Small intestine (tissue), 7 donors: ENCODE results near the gene PLA2G10. TPM values are rescaled to one million over a fixed set of nuclear protein-coding genes. Genes with fewer than 3 reads are reported as not detected.
"Not testable (repeated sequence)": the region's sequence is repeated elsewhere in the genome, so short reads cannot be mapped to it uniquely, and the experiment has no call there.

Source experiments
- DNase-seq, 2 donors: peaks; one replicate each; pipeline versions ENCODE4 v3.0.0 to v3.0.0-alpha.2; 2013
- FAIRE-seq: peaks from 2 replicates; lab custom pipeline; 2012; peaks lifted over from hg19 to GRCh38; lab: Jason Lieb, UNC
- H3K27ac ChIP-seq, 3 donors: one replicate each; pipeline ENCODE4 v1.5.1; 2013; ENCODE audit warnings: low read length in 2 of 3, mild to moderate bottlenecking in 2 of 3, control low read depth in 1 of 3, inconsistent platforms in 1 of 3, low read depth in 1 of 3, moderate library complexity in 1 of 3
- H3K27me3 ChIP-seq, 3 donors: one replicate each; pipeline ENCODE4 v1.6.1; 2013; ENCODE audit warnings: low read length in 3 of 3, inconsistent platforms in 1 of 3; ENCODE audit not compliant: control insufficient read depth in 3 of 3, insufficient read depth in 3 of 3
- H3K36me3 ChIP-seq, 3 donors: one replicate each; pipeline ENCODE4 v1.6.1; 2013; ENCODE audit warnings: low read length in 3 of 3, inconsistent platforms in 1 of 3, low read depth in 1 of 3, mild to moderate bottlenecking in 1 of 3, moderate library complexity in 1 of 3; ENCODE audit not compliant: control insufficient read depth in 3 of 3, insufficient read depth in 2 of 3
- H3K4me1 ChIP-seq, 3 donors: one replicate each; pipeline ENCODE4 v1.6.1; 2013; ENCODE audit warnings: low read length in 2 of 3, inconsistent platforms in 1 of 3, low read depth in 1 of 3, mild to moderate bottlenecking in 1 of 3, moderate library complexity in 1 of 3; ENCODE audit not compliant: control insufficient read depth in 3 of 3, insufficient read depth in 2 of 3
- H3K4me3 ChIP-seq, 3 donors: one replicate each; pipeline ENCODE4 v1.5.1; 2013; ENCODE audit warnings: low read length in 3 of 3, control low read depth in 1 of 3, inconsistent platforms in 1 of 3, low read depth in 1 of 3, mild to moderate bottlenecking in 1 of 3, moderate library complexity in 1 of 3
- H3K9me3 ChIP-seq, 2 donors: one replicate each; pipeline ENCODE4 v1.6.1; 2013; ENCODE audit warnings: low read depth in 1 of 2, low read length in 1 of 2; ENCODE audit not compliant: control insufficient read depth in 2 of 2, insufficient read depth in 1 of 2
- WGBS, 3 donors: extraction: QIAGEN DNeasy Blood & Tissue Kit; methylation state at CpG; one replicate each; pipeline ENCODE4 v1.1.7; 2013; 5-methylcytosine and 5-hydroxymethylcytosine counted together
- polyA plus RNA-seq, 4 donors: library from polyadenylated mRNA; stranded (reverse) in 3 of 4; unstranded in 1 of 4; fragments of 200-250 nt in 3 of 4; fragments of 120-200 nt in 1 of 4; gene quantifications; one replicate each; pipeline versions ENCODE4 v1.2.1 to v1.2.3, GENCODE V29; 2013
- donor health status: healthy with polysubstance abuse.
- donor health status: control.
- donor health status: control.
- donor health status: Bipolar disorder and iron deficiency.
- donor health status: healthy.

PLA2G10 gene
- polyA plus RNA-seq, 4 donors, result 1.6 to 8.0 (median 6.3) TPM

- 87 to 93% (median 92%) methylated on average over 7 of the region's 7 CpGs for WGBS, 3 donors
- Histone ChIP-seq H3K27ac (peak overlapping the region in 1 of 3 donors; percentile 12), H3K36me3 (peaks cover 8 to 52% (median 12%) of the 10 kb centered on the region in 3 donors)
These were observed 52.2 kb downstream of the PLA2G10 start for GRCh38 chr16:14641926-14642325.

GRCh38 chr16:14641206-14641605, 52.9 kb downstream of the PLA2G10 start:
- Histone ChIP-seq H3K4me3 (no peak overlapping the region), H3K9me3 (no peaks in the 10 kb centered on the region), H3K27me3 (no peaks in the 10 kb centered on the region), H3K4me1 (peaks cover 3 to 8% (median 5%) of the 10 kb centered on the region in 3 donors), H3K36me3 (peaks cover 8 to 45% (median 12%) of the 10 kb centered on the region in 3 donors), H3K27ac (peak overlapping the region in 2 of 3 donors; percentile 87 to 97)
- FAIRE-seq (no peak), DNase-seq (peak in 1 of 2 donors; percentile 77)
- 18 to 61% (median 45%) methylated on average over 8 of the region's 8 CpGs for WGBS, 3 donors

More at GRCh38 chr16:14641926-14642325, 52.2 kb downstream of the PLA2G10 start:
- Histone ChIP-seq H3K4me1 (peaks cover 3 to 8% (median 4%) of the 10 kb centered on the region in 3 donors), H3K27me3 (no peaks in the 10 kb centered on the region), H3K9me3 (no peaks in the 10 kb centered on the region), H3K4me3 (no peak overlapping the region)
- FAIRE-seq (no peak), DNase-seq (no peak)

- no peak overlapping the region for H3K4me3 ChIP-seq
- peak overlapping the region in 2 of 3 donors; percentile 89 to 97 for H3K27ac ChIP-seq
- H3K36me3 ChIP-seq, result peaks cover 8 to 39% (median 9%) of the 10 kb centered on the region in 3 donors
- H3K9me3 ChIP-seq, result no peaks in the 10 kb centered on the region
- peaks cover 5 to 11% (median 10%) of the 10 kb centered on the region in 3 donors for H3K4me1 ChIP-seq
- H3K27me3 ChIP-seq, result no peaks in the 10 kb centered on the region
- WGBS, 3 donors, result 23 to 66% (median 35%) methylated on average over 10 of the region's 10 CpGs
- DNase-seq (peak in 1 of 2 donors; percentile 98), FAIRE-seq (no peak)
These were observed 53.6 kb downstream of the PLA2G10 start for GRCh38 chr16:14640538-14640937.

- DNase-seq, H3K4me3 ChIP-seq, H3K9me3 ChIP-seq, FAIRE-seq, H3K27me3 ChIP-seq: not testable (repeated sequence)
- Histone ChIP-seq H3K4me1 (peaks cover 15 to 28% (median 19%) of the 10 kb centered on the region in 3 donors), H3K27ac (peak overlapping the region; percentile 22 to 63 (median 54)), H3K36me3 (peaks cover 0 to 30% (median 4%) of the 10 kb centered on the region in 3 donors)
- 11 to 41% (median 33%) methylated on average over 1 of the region's 1 CpG for WGBS, 3 donors
These were observed 57.2 kb downstream of the PLA2G10 start for GRCh38 chr16:14636951-14637240.

GRCh38 chr16:14636179-14636950, 57.7 kb downstream of the PLA2G10 start:
- DNase-seq, result peak; percentile 45 to 71
- H3K4me1 ChIP-seq, result peaks cover 12 to 31% (median 19%) of the 10 kb centered on the region in 3 donors
- H3K27ac ChIP-seq, result peak overlapping the region; percentile 57 to 100 (median 65)
- H3K4me3 ChIP-seq, H3K27me3 ChIP-seq, FAIRE-seq, H3K9me3 ChIP-seq: not testable (repeated sequence)
- WGBS, 3 donors, result 22 to 46% (median 34%) methylated on average over 17 of the region's 17 CpGs
- H3K36me3 ChIP-seq, result peaks cover 0 to 29% (median 4%) of the 10 kb centered on the region in 3 donors

- no peaks in the 10 kb centered on the region for H3K27me3 ChIP-seq
- H3K36me3 ChIP-seq, result peaks cover 0 to 25% (median 4%) of the 10 kb centered on the region in 3 donors
- H3K4me3 ChIP-seq, result no peak overlapping the region
- DNase-seq, result peak; percentile 63 to 80
- peaks cover 12 to 31% (median 19%) of the 10 kb centered on the region in 3 donors for H3K4me1 ChIP-seq
- no peak for FAIRE-seq
- peaks cover 0 to 1% of the 10 kb centered on the region in 2 donors for H3K9me3 ChIP-seq
- H3K27ac ChIP-seq, result peak overlapping the region; percentile 57 to 100 (median 65)
- WGBS, 3 donors, result 25 to 53% (median 44%) methylated on average over 12 of the region's 12 CpGs
These were observed 58.5 kb downstream of the PLA2G10 start for GRCh38 chr16:14635395-14636165.

GRCh38 chr16:14634389-14634725, 59.8 kb downstream of the PLA2G10 start:
- Histone ChIP-seq H3K9me3 (peaks cover 0 to 3% of the 10 kb centered on the region in 2 donors), H3K4me3 (peak overlapping the region in 2 of 3 donors; percentile 24 to 93), H3K27me3 (no peaks in the 10 kb centered on the region), H3K27ac (peak overlapping the region; percentile 95 to 100 (median 99)), H3K4me1 (peaks cover 10 to 31% (median 18%) of the 10 kb centered on the region in 3 donors), H3K36me3 (peaks cover 0 to 15% (median 4%) of the 10 kb centered on the region in 3 donors)
- no peak for DNase-seq
- FAIRE-seq, result no peak
- WGBS, 3 donors, result 26 to 54% (median 42%) methylated on average over 7 of the region's 7 CpGs
